HepG2 (cell line): ENCODE measurements around the gene DMBT1. TPM values are rescaled to one million over a fixed set of nuclear protein-coding genes. Genes with fewer than 3 reads are reported as not detected.

Experiments used
- ATAC-seq: fragments of 200-7000 bp; cut with Tn5 transposase; 3 replicates; pipeline ENCODE4 v1.9.1; 2020; ENCODE audit warnings: mild to moderate bottlenecking, moderate library complexity
- BruUV-seq: library from RNA; stranded (reverse); fragments of 400-500 nt; replicated peaks from 2 replicates; lab custom pipeline; 2021; lab: Mats Ljungman, UMichigan
- CTCF ChIA-PET: fragments of 300-600 bp; formaldehyde crosslinking; extraction: SDS; loops from one replicate; lab custom pipeline; 2021; ENCODE audit warnings: low total read pairs, inconsistent platforms, low intra/inter-chr PET ratio; lab: Yijun Ruan, JAX
- POLR2A ChIA-PET: fragments of 350-600 bp; sonication (Branson Sonifier 250); formaldehyde crosslinking; loops from one replicate; lab custom pipeline; 2020; ENCODE audit warnings: antibody characterized with exemption, inconsistent platforms; lab: Yijun Ruan, JAX
- DNase-seq: peaks from one replicate; pipeline ENCODE4 v3.0.0-alpha.2; 2015; ENCODE audit warnings: low spot score
- FAIRE-seq: peaks from 3 replicates; lab custom pipeline; 2011; peaks lifted over from hg19 to GRCh38; lab: Jason Lieb, UNC
- H2AFZ ChIP-seq: one replicate; pipeline ENCODE4 v1.6.1; 2011; ENCODE audit warnings: low read length, inconsistent platforms
- H3K27ac ChIP-seq: fragments of 300-600 bp; 3 replicates; pipeline ENCODE4 v1.8.0; 2011; ENCODE audit warnings: mixed run types, mild to moderate bottlenecking, mixed read lengths, low read length, inconsistent platforms; ENCODE audit not compliant: insufficient read depth; ENCODE audit errors: extremely low read length
- H3K27me3 ChIP-seq, 2 experiments: fragments of 200-600 bp in 1 of 2; 2 replicates in 1 of 2; 3 replicates in 1 of 2; pipeline versions ENCODE4 v1.6.0 to v1.8.0; 2011; ENCODE audit warnings: low read length in 2 of 2, mild to moderate bottlenecking in 2 of 2, moderate library complexity in 2 of 2, inconsistent platforms in 1 of 2; ENCODE audit not compliant: insufficient read depth in 2 of 2, control insufficient read depth in 1 of 2
- H3K36me3 ChIP-seq, 2 experiments: fragments of 200-600 bp in 1 of 2; replicated peaks in 1 of 2; 2 replicates in 1 of 2; 3 replicates in 1 of 2; pipeline versions ENCODE4 v1.5.1 to v1.8.0; 2011; ENCODE audit warnings: low read length in 2 of 2, inconsistent platforms in 1 of 2; ENCODE audit not compliant: insufficient read depth in 2 of 2, control insufficient read depth in 1 of 2
- H3K4me1 ChIP-seq: 2 replicates; pipeline ENCODE4 v1.5.1; 2012; ENCODE audit warnings: low read length, inconsistent platforms; ENCODE audit not compliant: insufficient read depth
- H3K4me2 ChIP-seq: 2 replicates; pipeline ENCODE4 v1.6.0; 2011; ENCODE audit warnings: low read depth, low read length, inconsistent platforms
- H3K4me3 ChIP-seq, 3 experiments: fragments of 200-600 bp in 1 of 3; sonication (generic), shearing (Covaris generic) in 1 of 3; replicated peaks in 1 of 3; 2 replicates each; pipeline ENCODE4 v1.5.1; 2011 to 2016; ENCODE audit warnings: low read length in 3 of 3, inconsistent platforms in 2 of 3, low read depth in 2 of 3, mild to moderate bottlenecking in 2 of 3, control low read depth in 1 of 3, mixed read lengths in 1 of 3; ENCODE audit not compliant: insufficient read depth in 1 of 3
- H3K79me2 ChIP-seq: one replicate; pipeline ENCODE4 v1.6.1; 2011; ENCODE audit warnings: low read length, inconsistent platforms; ENCODE audit not compliant: insufficient read depth
- H3K9ac ChIP-seq: 2 replicates; pipeline ENCODE4 v1.6.0; 2011; ENCODE audit warnings: mild to moderate bottlenecking, low read depth, low read length, inconsistent platforms; ENCODE audit not compliant: insufficient read depth
- H3K9me3 ChIP-seq: 2 replicates; pipeline ENCODE4 v1.5.1; 2012; ENCODE audit warnings: mild to moderate bottlenecking, low read length
- H4K20me1 ChIP-seq: 2 replicates; pipeline ENCODE4 v1.6.0; 2011; ENCODE audit warnings: inconsistent platforms, mild to moderate bottlenecking, low read length, moderate library complexity; ENCODE audit not compliant: insufficient read depth
- DNMT3B ChIP-seq: conservative IDR thresholded peaks from 2 replicates; pipeline ENCODE4 v1.6.1; 2016; ENCODE audit warnings: missing biosample characterization, control low read depth
- MIER2 ChIP-seq: IDR thresholded peaks from 2 replicates; pipeline ENCODE4 v1.6.1; 2016; ENCODE audit warnings: missing biosample characterization, missing genetic modification reagents
- MLXIP ChIP-seq: sonication (generic); formaldehyde crosslinking; IDR thresholded peaks from 2 replicates; pipeline ENCODE4 v1.9.0; 2021; ENCODE audit warnings: missing genetic modification reagents, borderline replicate concordance
- SIX4 ChIP-seq: sonication (generic); formaldehyde crosslinking; IDR thresholded peaks from 2 replicates; pipeline ENCODE4 v1.4.0; 2020; ENCODE audit warnings: missing genetic modification reagents
- WIZ ChIP-seq: sonication (generic); formaldehyde crosslinking; IDR thresholded peaks from 2 replicates; pipeline ENCODE4 v1.5.1; 2020; ENCODE audit warnings: mild to moderate bottlenecking, missing genetic modification reagents
- ZNF337 ChIP-seq: sonication (generic); formaldehyde crosslinking; IDR thresholded peaks from 2 replicates; pipeline ENCODE4 v1.5.1; 2020; ENCODE audit warnings: missing genetic modification reagents, low read depth, mild to moderate bottlenecking, borderline replicate concordance
- ZNF703 ChIP-seq: sonication (generic); formaldehyde crosslinking; IDR thresholded peaks from 2 replicates; pipeline ENCODE4 v1.5.1; 2020; ENCODE audit warnings: missing genetic modification reagents, mild to moderate bottlenecking, moderate library complexity, borderline replicate concordance
- ZNF75D ChIP-seq: sonication (generic); formaldehyde crosslinking; IDR thresholded peaks from 2 replicates; pipeline ENCODE4 v1.8.1; 2023; ENCODE audit warnings: missing genetic modification reagents, mild to moderate bottlenecking, borderline replicate concordance
- WGBS: methylation state at CpG from one replicate; pipeline ENCODE4 v1.1.6; 2017; ENCODE audit warnings: low lambda C conversion rate; 5-methylcytosine and 5-hydroxymethylcytosine counted together
- in situ Hi-C: cut with HindIII; loops from 2 replicates; pipeline ENCODE4 v1.10.0; 2017; ENCODE audit warnings: low pct_unique_long_range_greater_than_20kb; ENCODE audit not compliant: extremely low pct_ligation_motif_present
- intact Hi-C: fragments of 100-400 bp; cut with micrococcal nuclease; formaldehyde crosslinking; loops from one replicate; pipeline ENCODE4 v1.10.0; 2022; ENCODE audit not compliant: unreplicated experiment
- polyA plus RNA-seq, 8 experiments: library from polyadenylated mRNA; depleted of rRNA in 3 of 8; stranded (reverse) in 7 of 8; unstranded in 1 of 8; fragments of >200 nt; fragmentation: Illumina TruSeq in 4 of 8; extraction: Trizol in 4 of 8; gene quantifications; 2 replicates each; pipeline versions ENCODE4 v1.2.1 to v1.2.3, GENCODE V29; 2011 to 2016; ENCODE audit warnings: low read depth in 4 of 8, missing spikeins in 1 of 8, mixed read lengths in 1 of 8; ENCODE audit not compliant: insufficient read depth in 1 of 8
- total RNA-seq, 5 experiments: library from RNA; depleted of rRNA; stranded (reverse); fragments of >200 nt; fragmentation: Illumina TruSeq; extraction: Trizol; gene quantifications; 2 replicates each; pipeline ENCODE4 v1.2.3, GENCODE V29; 2016; ENCODE audit warnings: low read depth in 1 of 5
- TF ChIP-seq, protein P1 (sequence below): IDR thresholded peaks from 2 replicates; pipeline ENCODE4 v1.6.1; 2012; ENCODE audit warnings: low read depth, low read length, improper control_type of control experiment
- TF ChIP-seq, protein P2 (sequence below): sonication (generic); formaldehyde crosslinking; IDR thresholded peaks from 2 replicates; pipeline ENCODE4 v1.5.0; 2020; ENCODE audit warnings: missing genetic modification reagents
- TF ChIP-seq, protein P3 (sequence below): sonication (generic); formaldehyde crosslinking; IDR thresholded peaks from 2 replicates; pipeline ENCODE4 v1.5.0; 2020; ENCODE audit warnings: mild to moderate bottlenecking, missing genetic modification reagents, moderate library complexity
- TF ChIP-seq, protein P4 (sequence below): sonication (generic); formaldehyde crosslinking; IDR thresholded peaks from 2 replicates; pipeline ENCODE4 v1.5.1; 2020; ENCODE audit warnings: mild to moderate bottlenecking, missing genetic modification reagents, borderline replicate concordance

The DMBT1 gene
- total and polyA plus RNA-seq, 2 of the 13 experiments (the other 11 are each of a cell fraction or from before 2014, with no cell fraction given), result not detected

GRCh38 chr10:122648599-122649428 is 88.3 kb downstream of the DMBT1 start (continued):
- TF ChIP-seq, protein P1, sequence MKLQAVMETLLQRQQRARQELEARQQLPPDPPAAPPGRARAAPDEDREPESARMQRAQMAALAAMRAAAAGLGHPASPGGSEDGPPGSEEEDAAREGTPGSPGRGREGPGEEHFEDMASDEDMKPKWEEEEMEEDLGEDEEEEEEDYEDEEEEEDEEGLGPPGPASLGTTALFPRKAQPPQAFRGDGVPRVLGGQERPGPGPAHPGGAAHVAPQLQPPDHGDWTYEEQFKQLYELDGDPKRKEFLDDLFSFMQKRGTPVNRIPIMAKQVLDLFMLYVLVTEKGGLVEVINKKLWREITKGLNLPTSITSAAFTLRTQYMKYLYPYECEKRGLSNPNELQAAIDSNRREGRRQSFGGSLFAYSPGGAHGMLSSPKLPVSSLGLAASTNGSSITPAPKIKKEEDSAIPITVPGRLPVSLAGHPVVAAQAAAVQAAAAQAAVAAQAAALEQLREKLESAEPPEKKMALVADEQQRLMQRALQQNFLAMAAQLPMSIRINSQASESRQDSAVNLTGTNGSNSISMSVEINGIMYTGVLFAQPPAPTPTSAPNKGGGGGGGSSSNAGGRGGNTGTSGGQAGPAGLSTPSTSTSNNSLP, result no peak
- TF ChIP-seq, protein P2, sequence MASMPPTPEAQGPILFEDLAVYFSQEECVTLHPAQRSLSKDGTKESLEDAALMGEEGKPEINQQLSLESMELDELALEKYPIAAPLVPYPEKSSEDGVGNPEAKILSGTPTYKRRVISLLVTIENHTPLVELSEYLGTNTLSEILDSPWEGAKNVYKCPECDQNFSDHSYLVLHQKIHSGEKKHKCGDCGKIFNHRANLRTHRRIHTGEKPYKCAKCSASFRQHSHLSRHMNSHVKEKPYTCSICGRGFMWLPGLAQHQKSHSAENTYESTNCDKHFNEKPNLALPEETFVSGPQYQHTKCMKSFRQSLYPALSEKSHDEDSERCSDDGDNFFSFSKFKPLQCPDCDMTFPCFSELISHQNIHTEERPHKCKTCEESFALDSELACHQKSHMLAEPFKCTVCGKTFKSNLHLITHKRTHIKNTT (CRISPR knock-in tag), result no peak
- TF ChIP-seq ZNF337 (CRISPR knock-in tag) (no peak), SIX4 (CRISPR knock-in tag) (no peak)
- TF ChIP-seq, protein P3, sequence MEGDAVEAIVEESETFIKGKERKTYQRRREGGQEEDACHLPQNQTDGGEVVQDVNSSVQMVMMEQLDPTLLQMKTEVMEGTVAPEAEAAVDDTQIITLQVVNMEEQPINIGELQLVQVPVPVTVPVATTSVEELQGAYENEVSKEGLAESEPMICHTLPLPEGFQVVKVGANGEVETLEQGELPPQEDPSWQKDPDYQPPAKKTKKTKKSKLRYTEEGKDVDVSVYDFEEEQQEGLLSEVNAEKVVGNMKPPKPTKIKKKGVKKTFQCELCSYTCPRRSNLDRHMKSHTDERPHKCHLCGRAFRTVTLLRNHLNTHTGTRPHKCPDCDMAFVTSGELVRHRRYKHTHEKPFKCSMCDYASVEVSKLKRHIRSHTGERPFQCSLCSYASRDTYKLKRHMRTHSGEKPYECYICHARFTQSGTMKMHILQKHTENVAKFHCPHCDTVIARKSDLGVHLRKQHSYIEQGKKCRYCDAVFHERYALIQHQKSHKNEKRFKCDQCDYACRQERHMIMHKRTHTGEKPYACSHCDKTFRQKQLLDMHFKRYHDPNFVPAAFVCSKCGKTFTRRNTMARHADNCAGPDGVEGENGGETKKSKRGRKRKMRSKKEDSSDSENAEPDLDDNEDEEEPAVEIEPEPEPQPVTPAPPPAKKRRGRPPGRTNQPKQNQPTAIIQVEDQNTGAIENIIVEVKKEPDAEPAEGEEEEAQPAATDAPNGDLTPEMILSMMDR (CRISPR knock-in tag), result peak; percentile 77
- TF ChIP-seq, all 625 proteins: peak for 5

DNA sequence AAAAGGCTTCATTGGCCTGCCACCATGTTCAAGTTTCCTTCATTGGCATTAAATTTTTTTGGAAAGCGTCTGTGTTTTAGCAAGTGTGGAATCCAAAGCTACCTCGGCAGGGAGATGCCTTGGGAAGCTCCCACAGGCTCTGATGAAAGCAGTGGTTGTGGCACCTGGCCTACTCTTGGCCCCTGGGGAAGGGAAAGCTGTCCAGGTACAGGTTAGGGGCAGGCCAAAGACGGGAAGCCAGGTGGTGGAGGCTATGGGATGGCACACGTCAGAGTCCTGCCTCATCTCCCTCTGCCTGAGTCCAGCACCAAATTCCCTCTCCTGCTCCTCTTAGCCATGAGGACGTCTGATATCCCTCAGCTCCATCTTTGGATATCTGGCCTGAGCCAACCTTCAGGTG is 89.3 kb downstream of the DMBT1 start:
- FAIRE-seq, result no peak
- no TSS peak for BruUV-seq
- H3K4me1 ChIP-seq, result no peaks in the 10 kb centered on the region
- H3K4me3 ChIP-seq, result no peak overlapping the region
- ChIA-PET CTCF (interaction anchor here (2.8 kb wide), 1 partner anchor 54 kb away, joined by 20 read pairs; no protein-coding TSS in a partner anchor), POLR2A (no interaction called here)
- H3K36me3 ChIP-seq, result no peaks in the 10 kb centered on the region
- in situ Hi-C loops, result loop anchor here (5.0 to 25.0 kb wide), 2 partner anchors 52 to 912 kb away; no protein-coding TSS in a partner anchor
- H3K79me2 ChIP-seq, result no peaks in the 10 kb centered on the region
- peaks cover 2 to 6% of the 10 kb centered on the region in 2 experiments; a peak in 2 of 5 replicates for H3K27me3 ChIP-seq
- no peaks in the 10 kb centered on the region for H3K9me3 ChIP-seq
- ATAC-seq, result no peak
- no peak overlapping the region for H3K27ac ChIP-seq
- WGBS, result 0% methylated on average over 5 of the region's 5 CpGs
- H4K20me1 ChIP-seq, result no peaks in the 10 kb centered on the region
- no peak for DNase-seq
- no peak overlapping the region for H3K9ac ChIP-seq
- intact Hi-C loops, result no loop called here
- no peak overlapping the region for H3K4me2 ChIP-seq
- no peak overlapping the region for H2AFZ ChIP-seq
- TF ChIP-seq ZNF703 (CRISPR knock-in tag), result no peak
- no peak for TF ChIP-seq MIER2 (CRISPR knock-in tag)
- no peak for TF ChIP-seq DNMT3B (CRISPR knock-in tag)
- no peak for TF ChIP-seq WIZ (CRISPR knock-in tag)
- TF ChIP-seq, protein P4, sequence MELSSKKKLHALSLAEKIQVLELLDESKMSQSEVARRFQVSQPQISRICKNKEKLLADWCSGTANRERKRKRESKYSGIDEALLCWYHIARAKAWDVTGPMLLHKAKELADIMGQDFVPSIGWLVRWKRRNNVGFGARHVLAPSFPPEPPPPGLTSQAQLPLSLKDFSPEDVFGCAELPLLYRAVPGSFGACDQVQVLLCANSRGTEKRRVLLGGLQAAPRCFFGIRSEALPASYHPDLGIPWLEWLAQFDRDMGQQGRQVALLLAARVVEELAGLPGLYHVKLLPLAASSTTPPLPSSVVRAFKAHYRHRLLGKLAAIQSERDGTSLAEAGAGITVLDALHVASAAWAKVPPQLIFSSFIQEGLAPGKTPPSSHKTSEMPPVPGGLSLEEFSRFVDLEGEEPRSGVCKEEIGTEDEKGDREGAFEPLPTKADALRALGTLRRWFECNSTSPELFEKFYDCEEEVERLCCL (CRISPR knock-in tag), result no peak
- no peak for TF ChIP-seq MLXIP (CRISPR knock-in tag)
- no peak for TF ChIP-seq ZNF75D (CRISPR knock-in tag)
